ENCODE data around the gene VPS52. TPM values are rescaled to one million over a fixed set of nuclear protein-coding genes. Genes with fewer than 3 reads are reported as not detected.

VPS52 gene
- total and polyA plus RNA-seq, 9 of the 15 experiments (the other 6 are each of a cell fraction or from before 2014, with no cell fraction given) = 24.4 to 103 (median 40.2) TPM

DNA sequence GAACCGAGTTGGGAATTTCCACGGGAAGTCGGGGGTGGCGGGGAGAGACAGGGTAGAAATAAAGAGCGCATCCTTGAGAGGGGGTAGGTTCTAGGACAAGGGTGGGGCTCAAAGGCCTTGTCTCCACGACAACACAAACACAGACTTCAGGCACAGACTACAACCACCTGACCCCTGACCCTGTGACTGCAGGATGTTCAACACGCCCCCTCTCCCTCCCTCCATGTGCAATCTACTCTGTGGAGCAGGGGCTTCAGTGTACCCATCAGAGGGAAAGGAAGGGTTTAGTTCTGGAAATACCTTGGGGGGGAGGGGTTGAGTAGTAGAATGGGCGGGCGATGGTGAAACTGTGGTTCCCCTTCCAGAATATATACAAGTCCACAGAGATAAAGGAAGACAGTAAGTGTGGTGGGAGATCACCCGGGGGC is 42.9 kb upstream of the VPS52 start (continued):
- TF ChIP-seq, protein P1, sequence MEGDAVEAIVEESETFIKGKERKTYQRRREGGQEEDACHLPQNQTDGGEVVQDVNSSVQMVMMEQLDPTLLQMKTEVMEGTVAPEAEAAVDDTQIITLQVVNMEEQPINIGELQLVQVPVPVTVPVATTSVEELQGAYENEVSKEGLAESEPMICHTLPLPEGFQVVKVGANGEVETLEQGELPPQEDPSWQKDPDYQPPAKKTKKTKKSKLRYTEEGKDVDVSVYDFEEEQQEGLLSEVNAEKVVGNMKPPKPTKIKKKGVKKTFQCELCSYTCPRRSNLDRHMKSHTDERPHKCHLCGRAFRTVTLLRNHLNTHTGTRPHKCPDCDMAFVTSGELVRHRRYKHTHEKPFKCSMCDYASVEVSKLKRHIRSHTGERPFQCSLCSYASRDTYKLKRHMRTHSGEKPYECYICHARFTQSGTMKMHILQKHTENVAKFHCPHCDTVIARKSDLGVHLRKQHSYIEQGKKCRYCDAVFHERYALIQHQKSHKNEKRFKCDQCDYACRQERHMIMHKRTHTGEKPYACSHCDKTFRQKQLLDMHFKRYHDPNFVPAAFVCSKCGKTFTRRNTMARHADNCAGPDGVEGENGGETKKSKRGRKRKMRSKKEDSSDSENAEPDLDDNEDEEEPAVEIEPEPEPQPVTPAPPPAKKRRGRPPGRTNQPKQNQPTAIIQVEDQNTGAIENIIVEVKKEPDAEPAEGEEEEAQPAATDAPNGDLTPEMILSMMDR (IDR thresholded peaks at IDR 0.05 in 2 of 3, conservative IDR thresholded peaks at IDR 0.05 in 1 of 3; ENCODE audit: insufficient read depth in 2 of 3, low read depth in 1 of 3, low read length in 3 of 3) = no peak
- no peak for TF ChIP-seq ZNF699 (CRISPR knock-in tag; IDR thresholded peaks at IDR 0.05; ENCODE audit: insufficient replicate concordance)
- no peak for TF ChIP-seq TEAD2 (tag; IDR thresholded peaks at IDR 0.05)
- TF ChIP-seq THRAP3 (IDR thresholded peaks at IDR 0.05; ENCODE audit: borderline replicate concordance) = no peak
- no peak for TF ChIP-seq ZNF507 (tag; conservative IDR thresholded peaks at IDR 0.05)
- TF ChIP-seq FOXJ3 (CRISPR knock-in tag; IDR thresholded peaks at IDR 0.05) = peak; percentile 77
- TF ChIP-seq RFX1 (IDR thresholded peaks at IDR 0.05) = peak; percentile 92
- TF ChIP-seq, protein P2, sequence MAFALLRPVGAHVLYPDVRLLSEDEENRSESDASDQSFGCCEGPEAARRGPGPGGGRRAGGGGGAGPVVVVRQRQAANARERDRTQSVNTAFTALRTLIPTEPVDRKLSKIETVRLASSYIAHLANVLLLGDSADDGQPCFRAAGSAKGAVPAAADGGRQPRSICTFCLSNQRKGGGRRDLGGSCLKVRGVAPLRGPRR (CRISPR knock-in tag; IDR thresholded peaks at IDR 0.05) = no peak
- TF ChIP-seq ZNF696 (CRISPR knock-in tag; conservative IDR thresholded peaks at IDR 0.05) = no peak
- no peak for TF ChIP-seq MCM3 (IDR thresholded peaks at IDR 0.05)
- TF ChIP-seq CBFB (CRISPR knock-in tag; IDR thresholded peaks at IDR 0.05) = no peak
- no peak; a peak in 1 of 4 replicates for TF ChIP-seq FOXA3 (CRISPR knock-in tag; conservative IDR thresholded peaks at IDR 0.05 in 1 of 2, IDR thresholded peaks at IDR 0.05 in 1 of 2)
- TF ChIP-seq ZNF592 (IDR thresholded peaks at IDR 0.05) = no peak
- TF ChIP-seq PPARD (CRISPR knock-in tag; IDR thresholded peaks at IDR 0.05) = no peak
- TF ChIP-seq ZNF77 (CRISPR knock-in tag; IDR thresholded peaks at IDR 0.05) = no peak
- no peak for TF ChIP-seq ZNF354B (CRISPR knock-in tag; IDR thresholded peaks at IDR 0.05)
- TF ChIP-seq CREBBP (IDR thresholded peaks at IDR 0.05; ENCODE audit: low read depth, low read length) = no peak
- TF ChIP-seq, protein P3, sequence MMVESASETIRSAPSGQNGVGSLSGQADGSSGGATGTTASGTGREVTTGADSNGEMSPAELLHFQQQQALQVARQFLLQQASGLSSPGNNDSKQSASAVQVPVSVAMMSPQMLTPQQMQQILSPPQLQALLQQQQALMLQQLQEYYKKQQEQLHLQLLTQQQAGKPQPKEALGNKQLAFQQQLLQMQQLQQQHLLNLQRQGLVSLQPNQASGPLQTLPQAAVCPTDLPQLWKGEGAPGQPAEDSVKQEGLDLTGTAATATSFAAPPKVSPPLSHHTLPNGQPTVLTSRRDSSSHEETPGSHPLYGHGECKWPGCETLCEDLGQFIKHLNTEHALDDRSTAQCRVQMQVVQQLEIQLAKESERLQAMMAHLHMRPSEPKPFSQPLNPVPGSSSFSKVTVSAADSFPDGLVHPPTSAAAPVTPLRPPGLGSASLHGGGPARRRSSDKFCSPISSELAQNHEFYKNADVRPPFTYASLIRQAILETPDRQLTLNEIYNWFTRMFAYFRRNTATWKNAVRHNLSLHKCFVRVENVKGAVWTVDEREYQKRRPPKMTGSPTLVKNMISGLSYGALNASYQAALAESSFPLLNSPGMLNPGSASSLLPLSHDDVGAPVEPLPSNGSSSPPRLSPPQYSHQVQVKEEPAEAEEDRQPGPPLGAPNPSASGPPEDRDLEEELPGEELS (CRISPR knock-in tag; IDR thresholded peaks at IDR 0.05; ENCODE audit: borderline replicate concordance) = no peak
- no peak for TF ChIP-seq ADNP (tag; IDR thresholded peaks at IDR 0.05)
- TF ChIP-seq IFI16 (CRISPR knock-in tag; IDR thresholded peaks at IDR 0.05) = no peak
- no peak for TF ChIP-seq PHF8 (IDR thresholded peaks at IDR 0.05; ENCODE audit: borderline replicate concordance, low read length)
- TF ChIP-seq ZNF324 (CRISPR knock-in tag; IDR thresholded peaks at IDR 0.05) = no peak
- TF ChIP-seq NFRKB (IDR thresholded peaks at IDR 0.05; ENCODE audit: low read depth) = no peak
